ENCODE measurements around the gene ANKRD28. TPM values are rescaled to one million over a fixed set of nuclear protein-coding genes. Genes with fewer than 3 reads are reported as not detected.

ANKRD28 gene
- total RNA-seq, 1 experiment from 2014 or later: 47.5 TPM

DNA sequence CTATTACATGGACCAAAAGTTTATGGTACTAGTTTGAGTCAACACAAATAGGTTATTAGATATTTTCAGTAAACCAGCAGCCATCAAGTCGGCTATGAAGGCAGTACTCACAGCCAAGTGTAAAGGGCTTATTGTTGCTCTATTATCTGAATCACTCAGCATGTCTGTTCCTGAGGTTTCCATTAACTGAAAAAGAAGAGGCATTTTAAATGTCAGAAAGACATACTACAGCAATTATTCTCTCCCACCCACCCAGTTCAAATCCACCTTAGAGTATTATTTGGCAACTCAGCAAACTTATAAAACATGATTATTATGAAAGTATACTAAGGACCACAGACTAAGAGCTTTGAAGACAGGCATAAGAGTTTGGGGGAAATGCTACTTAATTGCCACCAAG is 103.2 kb downstream of the ANKRD28 start:
- CTCF ChIA-PET: no interaction called here
- H3K4me3 ChIP-seq (replicated peaks in 1 of 2; ENCODE audit: low read depth in 1 of 2, low read length in 2 of 2): no peak overlapping the region
- no peaks in the 10 kb centered on the region for H4K20me1 ChIP-seq (ENCODE audit: insufficient read depth)
- intact Hi-C loops (cut with micrococcal nuclease): no loop called here
- DNase-seq (ENCODE audit: low read depth, low spot score) (no peak), ATAC-seq (no peak)
- H2AFZ ChIP-seq (ENCODE audit: low read depth, low read length, poor library complexity, severe bottlenecking): no peak overlapping the region
- no peaks in the 10 kb centered on the region for H3K27me3 ChIP-seq (ENCODE audit: insufficient read depth, low read length)
- no TSS peak for BruUV-seq (replicated peaks)
- no peak overlapping the region for H3K9ac ChIP-seq (ENCODE audit: low read length)
- H3K79me2 ChIP-seq (ENCODE audit: insufficient read depth, low read length): no peaks in the 10 kb centered on the region
- no peaks in the 10 kb centered on the region for H3K9me3 ChIP-seq (ENCODE audit: control insufficient read depth in 1 of 2, insufficient read depth in 1 of 2, low read depth in 1 of 2, low read length in 2 of 2)
- TF ChIP-seq YY1 (IDR thresholded peaks at IDR 0.05; ENCODE audit: extremely low read depth, insufficient replicate concordance, low read depth, low read length): no peak
- TF ChIP-seq RAD21 (IDR thresholded peaks at IDR 0.05; ENCODE audit: low read depth): no peak
- TF ChIP-seq, protein P1, sequence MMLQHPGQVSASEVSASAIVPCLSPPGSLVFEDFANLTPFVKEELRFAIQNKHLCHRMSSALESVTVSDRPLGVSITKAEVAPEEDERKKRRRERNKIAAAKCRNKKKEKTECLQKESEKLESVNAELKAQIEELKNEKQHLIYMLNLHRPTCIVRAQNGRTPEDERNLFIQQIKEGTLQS (IDR thresholded peaks at IDR 0.05): no peak
- TF ChIP-seq, protein P2, sequence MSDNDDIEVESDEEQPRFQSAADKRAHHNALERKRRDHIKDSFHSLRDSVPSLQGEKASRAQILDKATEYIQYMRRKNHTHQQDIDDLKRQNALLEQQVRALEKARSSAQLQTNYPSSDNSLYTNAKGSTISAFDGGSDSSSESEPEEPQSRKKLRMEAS (IDR thresholded peaks at IDR 0.05): no peak
- no peak for TF ChIP-seq SP1 (IDR thresholded peaks at IDR 0.05; ENCODE audit: low read depth)
- TF ChIP-seq SRF (IDR thresholded peaks at IDR 0.05; ENCODE audit: low read depth): no peak
- TF ChIP-seq POLR2A (IDR thresholded peaks at IDR 0.05; ENCODE audit: borderline replicate concordance, extremely low read depth, insufficient read depth, insufficient read length): no peak
- TF ChIP-seq ZBTB33 (IDR thresholded peaks at IDR 0.05; ENCODE audit: extremely low read depth, insufficient replicate concordance, low read length): no peak
- TF ChIP-seq FOSL1 (IDR thresholded peaks at IDR 0.05; ENCODE audit: low read depth): no peak
- TF ChIP-seq TCF7L2 (IDR thresholded peaks at IDR 0.05; ENCODE audit: borderline replicate concordance, extremely low read depth, insufficient read depth, insufficient read length): no peak
- TF ChIP-seq, protein P3, sequence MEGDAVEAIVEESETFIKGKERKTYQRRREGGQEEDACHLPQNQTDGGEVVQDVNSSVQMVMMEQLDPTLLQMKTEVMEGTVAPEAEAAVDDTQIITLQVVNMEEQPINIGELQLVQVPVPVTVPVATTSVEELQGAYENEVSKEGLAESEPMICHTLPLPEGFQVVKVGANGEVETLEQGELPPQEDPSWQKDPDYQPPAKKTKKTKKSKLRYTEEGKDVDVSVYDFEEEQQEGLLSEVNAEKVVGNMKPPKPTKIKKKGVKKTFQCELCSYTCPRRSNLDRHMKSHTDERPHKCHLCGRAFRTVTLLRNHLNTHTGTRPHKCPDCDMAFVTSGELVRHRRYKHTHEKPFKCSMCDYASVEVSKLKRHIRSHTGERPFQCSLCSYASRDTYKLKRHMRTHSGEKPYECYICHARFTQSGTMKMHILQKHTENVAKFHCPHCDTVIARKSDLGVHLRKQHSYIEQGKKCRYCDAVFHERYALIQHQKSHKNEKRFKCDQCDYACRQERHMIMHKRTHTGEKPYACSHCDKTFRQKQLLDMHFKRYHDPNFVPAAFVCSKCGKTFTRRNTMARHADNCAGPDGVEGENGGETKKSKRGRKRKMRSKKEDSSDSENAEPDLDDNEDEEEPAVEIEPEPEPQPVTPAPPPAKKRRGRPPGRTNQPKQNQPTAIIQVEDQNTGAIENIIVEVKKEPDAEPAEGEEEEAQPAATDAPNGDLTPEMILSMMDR (IDR thresholded peaks at IDR 0.05 in 2 of 3, conservative IDR thresholded peaks at IDR 0.05 in 1 of 3; ENCODE audit: borderline replicate concordance in 1 of 3, insufficient read depth in 1 of 3, low read depth in 2 of 3, low read length in 2 of 3): no peak
- TF ChIP-seq EZH2 (IDR thresholded peaks at IDR 0.05): no peak
- no peak for TF ChIP-seq ELF1 (IDR thresholded peaks at IDR 0.05; ENCODE audit: borderline replicate concordance, low read depth)
- no peak for TF ChIP-seq CEBPB (IDR thresholded peaks at IDR 0.05; ENCODE audit: low read depth)
- no peak overlapping the region for H3K4me2 ChIP-seq (ENCODE audit: low read length)
- no peak overlapping the region for H3K27ac ChIP-seq (ENCODE audit: low read depth, low read length)
- H3K36me3 ChIP-seq (ENCODE audit: control insufficient read depth in 1 of 2, insufficient read depth in 2 of 2, low read length in 2 of 2): no peaks in the 10 kb centered on the region
- RAD21 ChIA-PET (ENCODE audit: low non-redundant PET in 1 of 2, low total read pairs in 2 of 2, uncharacterized antibody in 2 of 2, unreplicated experiment in 2 of 2): no interaction called here
- H3K9me2 ChIP-seq (ENCODE audit: insufficient read depth): no peaks in the 10 kb centered on the region
- POLR2A ChIA-PET: no interaction called here
- H3K4me1 ChIP-seq (ENCODE audit: control insufficient read depth in 1 of 2, insufficient read depth in 2 of 2, low read length in 2 of 2): no peaks in the 10 kb centered on the region
